IMR-90 (cell line): Measurements from ENCODE around the gene CEP162.
"Not testable (repeated sequence)": the region's sequence is repeated elsewhere in the genome, so short reads cannot be mapped to it uniquely, and the experiment has no call there.

Source experiments
- BHLHE40 ChIP-seq: fragments of 150-350 bp; IDR thresholded peaks from 2 replicates; pipeline ENCODE4 v1.6.1; 2016; ENCODE audit warnings: mild to moderate bottlenecking, low read depth, low read length
- CEBPB ChIP-seq: IDR thresholded peaks from 2 replicates; pipeline ENCODE4 v1.6.1; 2012; ENCODE audit warnings: low read depth, low read length, improper control_type of control experiment
- CTCF ChIP-seq: conservative IDR thresholded peaks from 2 replicates; pipeline ENCODE4 v1.5.1; 2012; ENCODE audit warnings: mild to moderate bottlenecking, low read depth, low read length, improper control_type of control experiment
- MXI1 ChIP-seq: IDR thresholded peaks from 2 replicates; pipeline ENCODE4 v1.6.1; 2012; ENCODE audit warnings: low read depth, mild to moderate bottlenecking, low read length, moderate library complexity, borderline replicate concordance
- NFE2L2 ChIP-seq: fragments of 150-350 bp; IDR thresholded peaks from 2 replicates; pipeline ENCODE4 v1.6.1; 2016; ENCODE audit warnings: low read depth, mild to moderate bottlenecking, low read length
- POLR2A ChIP-seq: IDR thresholded peaks from 2 replicates; pipeline ENCODE4 v1.6.1; 2012; ENCODE audit warnings: mild to moderate bottlenecking, low read depth, low read length
- RAD21 ChIP-seq: IDR thresholded peaks from 2 replicates; pipeline ENCODE4 v1.6.1; 2012; ENCODE audit warnings: low read length, improper control_type of control experiment
- RCOR1 ChIP-seq: IDR thresholded peaks from 2 replicates; pipeline ENCODE4 v1.6.1; 2012; ENCODE audit warnings: mild to moderate bottlenecking, low read length, improper control_type of control experiment; ENCODE audit not compliant: insufficient replicate concordance
- SMC3 ChIP-seq: fragments of 150-350 bp; IDR thresholded peaks from 2 replicates; pipeline ENCODE4 v1.6.1; 2016; ENCODE audit warnings: low read depth, mild to moderate bottlenecking, antibody characterized with exemption, low read length, moderate library complexity

- not testable (repeated sequence) for TF ChIP-seq RCOR1, MXI1, BHLHE40, POLR2A, SMC3, CTCF, CEBPB, RAD21, NFE2L2
These were observed 116.1 kb downstream of the CEP162 start for GRCh38 chr6:84111351-84111750.
